ENCODE measurements around the gene LONRF2. TPM values are rescaled to one million over a fixed set of nuclear protein-coding genes. Genes with fewer than 3 reads are reported as not detected.

The LONRF2 gene
- total and polyA plus RNA-seq, 3 experiments from 2014 or later = 0.13 to 0.20 TPM; not detected in 1

- Mint-ChIP-seq H3K27me3 (peaks cover 4 to 31% of the 10 kb centered on the region in 2 donors), H3K9me3 (no peaks in the 10 kb centered on the region), H3K4me1 (peaks cover 0 to 13% (median 4%) of the 10 kb centered on the region in 3 donors), H3K36me3 (no peaks in the 10 kb centered on the region), H3K4me3 (no peak overlapping the region), H3K27ac (no peak overlapping the region)
- H3K27ac ChIP-seq (ENCODE audit: low read depth, low read length) = no peak overlapping the region
- no peak overlapping the region for H3K4me3 ChIP-seq (ENCODE audit: low read length)
- H3K27me3 ChIP-seq (ENCODE audit: insufficient read depth, low read length, poor library complexity, severe bottlenecking) = no peaks in the 10 kb centered on the region
- no peaks in the 10 kb centered on the region for H3K9me3 ChIP-seq (ENCODE audit: low read length)
- ChIA-PET POLR2A (no interaction called here), CTCF (interaction anchor here (1.2 kb wide), 1 partner anchor 14 kb away, joined by 3 read pairs; no protein-coding TSS in a partner anchor)
- no peaks in the 10 kb centered on the region for H3K36me3 ChIP-seq (ENCODE audit: insufficient read depth, low read length)
- no peaks in the 10 kb centered on the region for H3K4me1 ChIP-seq (ENCODE audit: insufficient read depth, low read length)
- no peak for DNase-seq
These were observed 44.6 kb downstream of the LONRF2 start for GRCh38 chr2:100277540-100278207.

- peaks cover 4 to 25% of the 10 kb centered on the region in 2 donors for H3K27me3 Mint-ChIP-seq
- Histone ChIP-seq H3K27me3 (ENCODE audit: insufficient read depth, low read length, poor library complexity, severe bottlenecking) (no peaks in the 10 kb centered on the region), H3K9me3 (ENCODE audit: low read length) (no peaks in the 10 kb centered on the region), H3K4me1 (ENCODE audit: insufficient read depth, low read length) (no peaks in the 10 kb centered on the region), H3K27ac (ENCODE audit: low read depth, low read length) (no peak overlapping the region), H3K4me3 (ENCODE audit: low read length) (no peak overlapping the region), H3K36me3 (ENCODE audit: insufficient read depth, low read length) (no peaks in the 10 kb centered on the region)
- no peak overlapping the region for H3K4me3 Mint-ChIP-seq
- CTCF ChIA-PET = interaction anchor here (1.2 kb wide), 1 partner anchor 13 kb away, joined by 3 read pairs; no protein-coding TSS in a partner anchor
- peaks cover 0 to 13% (median 4%) of the 10 kb centered on the region in 3 donors for H3K4me1 Mint-ChIP-seq
- DNase-seq = no peak
- no peak overlapping the region for H3K27ac Mint-ChIP-seq
- H3K36me3 Mint-ChIP-seq = no peaks in the 10 kb centered on the region
- POLR2A ChIA-PET = no interaction called here
- H3K9me3 Mint-ChIP-seq = no peaks in the 10 kb centered on the region
These were observed 45.6 kb downstream of the LONRF2 start for GRCh38 chr2:100276716-100277115.

- no peaks in the 10 kb centered on the region for H3K36me3 Mint-ChIP-seq
- H3K4me1 Mint-ChIP-seq = peaks cover 0 to 13% (median 4%) of the 10 kb centered on the region in 3 donors
- Histone ChIP-seq H3K36me3 (ENCODE audit: insufficient read depth, low read length) (no peaks in the 10 kb centered on the region), H3K4me1 (ENCODE audit: insufficient read depth, low read length) (no peaks in the 10 kb centered on the region), H3K27ac (ENCODE audit: low read depth, low read length) (no peak overlapping the region), H3K4me3 (ENCODE audit: low read length) (no peak overlapping the region), H3K27me3 (ENCODE audit: insufficient read depth, low read length, poor library complexity, severe bottlenecking) (no peaks in the 10 kb centered on the region), H3K9me3 (ENCODE audit: low read length) (no peaks in the 10 kb centered on the region)
- CTCF ChIA-PET = interaction anchor here (1.6 kb wide), 1 partner anchor 12 kb away, joined by 5 read pairs; no protein-coding TSS in a partner anchor
- POLR2A ChIA-PET = no interaction called here
- no peak overlapping the region for H3K27ac Mint-ChIP-seq
- H3K4me3 Mint-ChIP-seq = no peak overlapping the region
- peaks cover 10 to 17% of the 10 kb centered on the region in 2 donors for H3K27me3 Mint-ChIP-seq
- H3K9me3 Mint-ChIP-seq = peaks cover 0 to 2% (median 0%) of the 10 kb centered on the region in 5 donors
- no peak for DNase-seq
These were observed 47.1 kb downstream of the LONRF2 start for GRCh38 chr2:100275200-100275589.

GRCh38 chr2:100274566-100275199, 47.6 kb downstream of the LONRF2 start:
- Mint-ChIP-seq H3K27me3 (peaks cover 10 to 15% of the 10 kb centered on the region in 2 donors), H3K9me3 (peaks cover 0 to 2% (median 0%) of the 10 kb centered on the region in 5 donors), H3K4me3 (no peak overlapping the region), H3K36me3 (no peaks in the 10 kb centered on the region), H3K4me1 (peaks cover 0 to 13% (median 4%) of the 10 kb centered on the region in 3 donors), H3K27ac (no peak overlapping the region)
- Histone ChIP-seq H3K27ac (ENCODE audit: low read depth, low read length) (no peak overlapping the region), H3K27me3 (ENCODE audit: insufficient read depth, low read length, poor library complexity, severe bottlenecking) (no peaks in the 10 kb centered on the region), H3K4me3 (ENCODE audit: low read length) (no peak overlapping the region), H3K36me3 (ENCODE audit: insufficient read depth, low read length) (no peaks in the 10 kb centered on the region), H3K4me1 (ENCODE audit: insufficient read depth, low read length) (no peaks in the 10 kb centered on the region), H3K9me3 (ENCODE audit: low read length) (no peaks in the 10 kb centered on the region)
- DNase-seq = no peak
- CTCF ChIA-PET = interaction anchor here (1.6 kb wide), 1 partner anchor 12 kb away, joined by 5 read pairs; no protein-coding TSS in a partner anchor
- POLR2A ChIA-PET = no interaction called here

GRCh38 chr2:100274076-100274475, 48.2 kb downstream of the LONRF2 start:
- peaks cover 0 to 11% (median 2%) of the 10 kb centered on the region in 3 donors for H3K4me1 Mint-ChIP-seq
- no peak for DNase-seq

GRCh38 chr2:100273387-100273786, 48.9 kb downstream of the LONRF2 start:
- ChIA-PET POLR2A (no interaction called here), CTCF (no interaction called here)
- peaks cover 0 to 6% (median 0%) of the 10 kb centered on the region in 3 donors for H3K4me1 Mint-ChIP-seq
- H3K4me1 ChIP-seq (ENCODE audit: insufficient read depth, low read length) = no peaks in the 10 kb centered on the region
- H3K9me3 Mint-ChIP-seq = peaks cover 0 to 2% (median 0%) of the 10 kb centered on the region in 5 donors
- H3K36me3 Mint-ChIP-seq = no peaks in the 10 kb centered on the region
- no peak overlapping the region for H3K4me3 Mint-ChIP-seq
- H3K9me3 ChIP-seq (ENCODE audit: low read length) = no peaks in the 10 kb centered on the region
- H3K27ac Mint-ChIP-seq = no peak overlapping the region
- H3K36me3 ChIP-seq (ENCODE audit: insufficient read depth, low read length) = no peaks in the 10 kb centered on the region
- DNase-seq = no peak
- no peak overlapping the region for H3K27ac ChIP-seq (ENCODE audit: low read depth, low read length)
- H3K27me3 Mint-ChIP-seq = peaks cover 9 to 10% of the 10 kb centered on the region in 2 donors
- H3K27me3 ChIP-seq (ENCODE audit: insufficient read depth, low read length, poor library complexity, severe bottlenecking) = no peaks in the 10 kb centered on the region
- H3K4me3 ChIP-seq (ENCODE audit: low read length) = no peak overlapping the region

More at GRCh38 chr2:100274076-100274475, 48.2 kb downstream of the LONRF2 start:
- Mint-ChIP-seq H3K27ac (peak overlapping the region in 1 of 8 donors; percentile 62), H3K9me3 (peaks cover 0 to 2% (median 0%) of the 10 kb centered on the region in 5 donors), H3K36me3 (no peaks in the 10 kb centered on the region), H3K27me3 (peaks cover 10 to 11% of the 10 kb centered on the region in 2 donors), H3K4me3 (peak overlapping the region in 2 of 7 donors; percentile 15 to 44)
- Histone ChIP-seq H3K27ac (ENCODE audit: low read depth, low read length) (no peak overlapping the region), H3K27me3 (ENCODE audit: insufficient read depth, low read length, poor library complexity, severe bottlenecking) (no peaks in the 10 kb centered on the region), H3K9me3 (ENCODE audit: low read length) (no peaks in the 10 kb centered on the region), H3K36me3 (ENCODE audit: insufficient read depth, low read length) (no peaks in the 10 kb centered on the region), H3K4me1 (ENCODE audit: insufficient read depth, low read length) (no peaks in the 10 kb centered on the region), H3K4me3 (ENCODE audit: low read length) (no peak overlapping the region)
- POLR2A ChIA-PET = no interaction called here
- CTCF ChIA-PET = interaction anchor here (1.6 kb wide), 1 partner anchor 11 kb away, joined by 5 read pairs; no protein-coding TSS in a partner anchor

GRCh38 chr2:100272841-100273329, 49.4 kb downstream of the LONRF2 start:
- POLR2A ChIA-PET = no interaction called here

GRCh38 chr2:100271210-100271609, 51.1 kb downstream of the LONRF2 start:
- Histone ChIP-seq H3K4me3 (ENCODE audit: low read length) (no peak overlapping the region), H3K4me1 (ENCODE audit: insufficient read depth, low read length) (no peaks in the 10 kb centered on the region), H3K27me3 (ENCODE audit: insufficient read depth, low read length, poor library complexity, severe bottlenecking) (no peaks in the 10 kb centered on the region), H3K36me3 (ENCODE audit: insufficient read depth, low read length) (no peaks in the 10 kb centered on the region), H3K27ac (ENCODE audit: low read depth, low read length) (no peak overlapping the region), H3K9me3 (ENCODE audit: low read length) (no peaks in the 10 kb centered on the region)
- peaks cover 0 to 6% (median 0%) of the 10 kb centered on the region in 3 donors for H3K4me1 Mint-ChIP-seq
- peaks cover 4 to 10% of the 10 kb centered on the region in 2 donors for H3K27me3 Mint-ChIP-seq
- no peak overlapping the region for H3K27ac Mint-ChIP-seq
- ChIA-PET POLR2A (no interaction called here), CTCF (interaction anchor here (1.8 kb wide), 1 partner anchor 9 kb away, joined by 8 read pairs; no protein-coding TSS in a partner anchor)
- peaks cover 0 to 2% (median 0%) of the 10 kb centered on the region in 5 donors for H3K9me3 Mint-ChIP-seq
- DNase-seq = no peak
- H3K4me3 Mint-ChIP-seq = peak overlapping the region in 1 of 7 donors; percentile 60
- H3K36me3 Mint-ChIP-seq = no peaks in the 10 kb centered on the region

More at GRCh38 chr2:100272841-100273329, 49.4 kb downstream of the LONRF2 start:
- Mint-ChIP-seq H3K36me3 (no peaks in the 10 kb centered on the region), H3K4me3 (no peak overlapping the region), H3K4me1 (peaks cover 0 to 6% (median 0%) of the 10 kb centered on the region in 3 donors), H3K27me3 (peaks cover 5 to 10% of the 10 kb centered on the region in 2 donors), H3K9me3 (peaks cover 0 to 2% (median 0%) of the 10 kb centered on the region in 5 donors), H3K27ac (no peak overlapping the region)
- H3K4me3 ChIP-seq (ENCODE audit: low read length) = no peak overlapping the region
- no peak overlapping the region for H3K27ac ChIP-seq (ENCODE audit: low read depth, low read length)
- no peaks in the 10 kb centered on the region for H3K27me3 ChIP-seq (ENCODE audit: insufficient read depth, low read length, poor library complexity, severe bottlenecking)
- H3K4me1 ChIP-seq (ENCODE audit: insufficient read depth, low read length) = no peaks in the 10 kb centered on the region
- CTCF ChIA-PET = interaction anchor here (1.5 to 1.8 kb wide), 2 partner anchors 9 to 10 kb away, joined by 3 to 8 read pairs; no protein-coding TSS in a partner anchor
- no peak for DNase-seq
- no peaks in the 10 kb centered on the region for H3K9me3 ChIP-seq (ENCODE audit: low read length)
- no peaks in the 10 kb centered on the region for H3K36me3 ChIP-seq (ENCODE audit: insufficient read depth, low read length)

All from CD8-positive, alpha-beta memory T cell (primary cell).